GM19240 (cell line): ENCODE data around the gene SIPA1L3.
A peak's percentile ranks its signal among the peaks of the same experiment; 100 is the strongest.
"Not testable (repeated sequence)": the region's sequence is repeated elsewhere in the genome, so short reads cannot be mapped to it uniquely, and the experiment has no call there.

Experiments used
- DNase-seq: peaks from one replicate; pipeline ENCODE4 v3.0.0; 2011; ENCODE audit warnings: low spot score; ENCODE audit not compliant: insufficient read length

Gene SIPA1L3

GRCh38 chr19:38063928-38064327 lies 156.9 kb downstream of the SIPA1L3 start:
- DNase-seq, result no peak

DNA sequence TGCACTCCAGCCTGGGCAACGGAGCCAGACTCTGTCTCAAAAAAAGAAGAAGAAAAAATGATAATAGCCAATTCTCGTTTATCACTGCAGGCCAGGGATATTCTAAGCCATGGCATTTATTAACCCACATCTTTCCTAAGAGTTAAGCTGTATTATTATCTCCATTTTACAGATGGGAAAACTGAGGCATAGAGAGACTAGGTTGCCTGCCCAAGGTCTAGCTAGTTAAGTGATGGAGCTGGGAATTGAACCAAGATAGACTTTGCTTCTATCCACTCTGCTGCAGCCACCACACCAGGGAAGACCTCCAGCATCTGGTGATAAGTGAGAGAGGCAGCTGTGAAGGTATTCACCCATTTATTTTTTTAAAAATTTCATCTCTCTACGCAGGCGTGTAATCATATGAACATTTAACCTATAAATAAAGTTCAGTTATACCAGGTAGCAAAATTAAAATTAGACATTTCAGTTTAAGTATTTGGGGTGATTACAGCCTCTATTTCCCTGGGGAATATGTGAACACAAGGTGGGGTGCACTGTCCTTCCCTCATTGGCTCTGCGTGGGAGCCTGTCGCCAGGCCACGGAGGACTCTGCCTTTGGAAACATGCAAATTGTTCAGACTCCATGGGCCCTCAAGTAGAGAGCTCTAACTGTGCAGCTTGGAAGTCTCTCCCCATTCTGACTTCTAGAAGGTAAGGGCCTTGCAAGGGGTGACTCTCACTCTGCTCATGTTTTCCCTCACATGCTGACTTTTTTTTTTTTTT lies 157.8 kb downstream of the SIPA1L3 start:
- no peak for DNase-seq

GRCh38 chr19:38065775-38066174 lies 158.8 kb downstream of the SIPA1L3 start:
- not testable (repeated sequence) for DNase-seq

DNA sequence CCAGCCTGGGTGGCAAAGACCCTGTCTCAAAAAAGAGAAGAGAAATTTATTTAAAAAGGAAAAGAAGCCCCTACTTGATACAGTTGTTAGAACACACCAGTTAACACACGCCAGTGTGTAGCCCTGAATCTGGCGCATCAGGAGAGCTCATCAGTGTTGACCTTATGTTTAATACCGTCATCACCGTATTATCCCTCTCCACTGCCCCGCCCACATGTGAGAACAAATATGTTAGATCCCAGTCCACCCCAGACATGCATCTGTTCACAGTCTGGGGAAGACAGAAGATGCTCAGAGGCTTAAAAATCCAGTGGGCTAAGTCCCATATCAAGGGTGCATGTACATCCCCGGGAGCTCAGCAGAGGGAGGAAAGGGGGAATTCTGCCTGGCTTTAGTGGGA lies 161.8 kb downstream of the SIPA1L3 start:
- no peak for DNase-seq

GRCh38 chr19:38070573-38070972 lies 163.6 kb downstream of the SIPA1L3 start:
- no peak for DNase-seq

GRCh38 chr19:38071054-38071453 lies 164.0 kb downstream of the SIPA1L3 start:
- not testable (repeated sequence) for DNase-seq

DNA sequence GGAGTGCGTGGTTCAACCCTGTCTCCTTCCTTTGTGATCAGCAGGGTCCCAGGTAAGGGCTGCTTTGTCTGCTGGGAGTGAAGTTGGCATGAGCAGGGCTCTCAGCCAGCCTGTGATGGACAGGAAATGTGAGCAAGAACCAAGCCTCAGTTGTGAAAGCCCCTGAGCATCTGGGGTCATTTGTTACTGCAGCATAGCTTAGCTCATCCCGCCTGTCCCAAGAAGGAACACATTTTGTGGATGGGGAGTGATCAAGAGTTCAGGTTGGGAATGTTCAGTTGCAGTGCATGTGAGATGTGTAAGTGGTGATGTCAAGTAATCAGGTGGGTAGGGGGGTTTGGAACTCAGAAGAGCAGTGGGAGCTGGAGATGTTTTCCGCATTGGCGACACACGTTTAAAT lies 164.6 kb downstream of the SIPA1L3 start:
- no peak for DNase-seq

GRCh38 chr19:38072776-38073750 lies 166.1 kb downstream of the SIPA1L3 start:
- DNase-seq, result no peak

- DNase-seq, result no peak
These were observed 167.1 kb downstream of the SIPA1L3 start for GRCh38 chr19:38073841-38074685.

- DNase-seq, result no peak
These were observed 169.3 kb downstream of the SIPA1L3 start for GRCh38 chr19:38076337-38076736.

- DNase-seq, result no peak
These were observed 171.4 kb downstream of the SIPA1L3 start for GRCh38 chr19:38078302-38078930.

- DNase-seq, result peak; percentile 86
These were observed 172.9 kb downstream of the SIPA1L3 start for GRCh38 chr19:38079926-38080380.

DNA sequence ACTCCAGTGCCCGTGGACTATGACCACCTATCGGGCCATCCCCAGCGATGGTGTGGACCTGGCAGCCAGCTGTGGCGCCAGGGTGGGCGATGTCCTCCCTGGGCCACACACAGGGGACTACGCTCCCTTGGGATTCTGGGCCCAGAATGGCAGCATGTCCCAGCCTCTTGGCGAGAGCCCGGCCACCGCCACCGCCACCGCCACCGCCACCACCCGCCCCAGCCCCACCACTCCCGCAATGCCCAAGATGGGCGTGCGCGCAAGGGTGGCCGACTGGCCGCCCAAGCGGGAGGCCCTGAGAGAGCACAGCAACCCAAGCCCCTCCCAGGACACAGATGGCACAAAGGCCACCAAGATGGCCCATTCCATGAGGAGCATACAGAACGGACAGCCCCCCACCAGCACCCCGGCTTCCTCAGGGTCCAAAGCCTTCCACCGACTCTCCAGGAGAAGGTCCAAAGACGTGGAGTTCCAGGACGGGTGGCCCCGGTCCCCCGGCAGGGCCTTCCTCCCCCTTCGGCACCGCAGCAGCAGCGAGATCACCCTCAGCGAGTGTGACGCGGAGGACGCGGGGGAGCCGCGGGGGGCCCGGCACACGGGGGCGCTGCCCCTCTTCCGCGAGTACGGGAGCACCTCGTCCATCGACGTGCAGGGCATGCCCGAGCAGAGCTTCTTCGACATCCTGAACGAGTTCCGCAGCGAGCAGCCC lies 174.7 kb downstream of the SIPA1L3 start:
- DNase-seq, result no peak

DNA sequence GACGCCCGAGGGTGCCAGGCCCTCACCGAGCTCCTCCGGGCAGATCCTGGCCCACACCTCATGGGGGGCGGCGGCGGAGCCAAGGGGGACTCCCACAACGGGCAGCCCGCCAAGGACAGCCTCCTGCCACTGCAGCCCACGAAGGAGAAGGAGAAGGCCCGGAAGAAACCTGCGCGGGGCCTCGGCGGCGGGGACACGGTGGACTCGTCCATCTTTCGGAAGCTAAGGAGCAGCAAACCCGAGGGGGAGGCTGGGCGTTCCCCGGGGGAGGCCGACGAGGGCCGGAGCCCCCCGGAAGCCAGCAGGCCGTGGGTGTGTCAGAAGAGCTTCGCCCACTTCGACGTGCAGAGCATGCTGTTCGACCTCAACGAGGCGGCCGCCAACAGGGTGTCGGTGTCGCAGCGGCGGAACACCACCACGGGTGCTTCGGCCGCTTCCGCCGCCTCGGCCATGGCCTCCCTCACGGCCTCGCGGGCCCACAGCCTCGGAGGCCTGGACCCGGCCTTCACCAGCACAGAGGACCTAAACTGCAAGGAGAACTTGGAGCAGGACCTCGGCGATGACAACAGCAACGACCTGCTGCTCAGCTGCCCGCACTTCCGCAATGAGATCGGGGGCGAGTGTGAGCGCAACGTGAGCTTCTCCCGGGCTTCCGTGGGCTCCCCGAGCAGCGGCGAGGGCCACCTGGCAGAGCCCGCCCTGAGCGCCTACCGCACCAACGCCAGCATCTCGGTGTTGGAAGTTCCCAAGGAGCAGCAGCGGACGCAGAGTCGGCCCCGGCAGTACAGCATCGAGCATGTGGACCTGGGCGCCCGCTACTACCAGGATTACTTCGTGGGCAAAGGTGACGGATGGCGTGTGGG lies 175.5 kb downstream of the SIPA1L3 start:
- DNase-seq, result no peak

GRCh38 chr19:38084196-38084595 lies 177.2 kb downstream of the SIPA1L3 start:
- no peak for DNase-seq

- DNase-seq, result no peak
These were observed 182.4 kb downstream of the SIPA1L3 start for GRCh38 chr19:38089440-38089839.

GRCh38 chr19:38093154-38093553 lies 186.1 kb downstream of the SIPA1L3 start:
- DNase-seq, result no peak

GRCh38 chr19:38093587-38093986 lies 186.6 kb downstream of the SIPA1L3 start:
- no peak for DNase-seq
